HepG2 (cell line): ENCODE results near the gene CHKA. TPM values are rescaled to one million over a fixed set of nuclear protein-coding genes. Genes with fewer than 3 reads are reported as not detected.

Experiments
- ATAC-seq: fragments of 200-7000 bp; cut with Tn5 transposase; 3 replicates; pipeline ENCODE4 v1.9.1; 2020; ENCODE audit warnings: mild to moderate bottlenecking, moderate library complexity
- BruUV-seq: library from RNA; stranded (reverse); fragments of 400-500 nt; replicated peaks from 2 replicates; lab custom pipeline; 2021; lab: Mats Ljungman, UMichigan
- CTCF ChIA-PET: fragments of 300-600 bp; formaldehyde crosslinking; extraction: SDS; loops from one replicate; lab custom pipeline; 2021; ENCODE audit warnings: low total read pairs, inconsistent platforms, low intra/inter-chr PET ratio; lab: Yijun Ruan, JAX
- POLR2A ChIA-PET: fragments of 350-600 bp; sonication (Branson Sonifier 250); formaldehyde crosslinking; loops from one replicate; lab custom pipeline; 2020; ENCODE audit warnings: antibody characterized with exemption, inconsistent platforms; lab: Yijun Ruan, JAX
- DNase-seq: peaks from one replicate; pipeline ENCODE4 v3.0.0-alpha.2; 2015; ENCODE audit warnings: low spot score
- FAIRE-seq: peaks from 3 replicates; lab custom pipeline; 2011; peaks lifted over from hg19 to GRCh38; lab: Jason Lieb, UNC
- H2AFZ ChIP-seq: one replicate; pipeline ENCODE4 v1.6.1; 2011; ENCODE audit warnings: low read length, inconsistent platforms
- H3K27ac ChIP-seq: fragments of 300-600 bp; 3 replicates; pipeline ENCODE4 v1.8.0; 2011; ENCODE audit warnings: mixed run types, mild to moderate bottlenecking, mixed read lengths, low read length, inconsistent platforms; ENCODE audit not compliant: insufficient read depth; ENCODE audit errors: extremely low read length
- H3K27me3 ChIP-seq, 2 experiments: fragments of 200-600 bp in 1 of 2; 2 replicates in 1 of 2; 3 replicates in 1 of 2; pipeline versions ENCODE4 v1.6.0 to v1.8.0; 2011; ENCODE audit warnings: low read length in 2 of 2, mild to moderate bottlenecking in 2 of 2, moderate library complexity in 2 of 2, inconsistent platforms in 1 of 2; ENCODE audit not compliant: insufficient read depth in 2 of 2, control insufficient read depth in 1 of 2
- H3K36me3 ChIP-seq, 2 experiments: fragments of 200-600 bp in 1 of 2; replicated peaks in 1 of 2; 2 replicates in 1 of 2; 3 replicates in 1 of 2; pipeline versions ENCODE4 v1.5.1 to v1.8.0; 2011; ENCODE audit warnings: low read length in 2 of 2, inconsistent platforms in 1 of 2; ENCODE audit not compliant: insufficient read depth in 2 of 2, control insufficient read depth in 1 of 2
- H3K4me1 ChIP-seq: 2 replicates; pipeline ENCODE4 v1.5.1; 2012; ENCODE audit warnings: low read length, inconsistent platforms; ENCODE audit not compliant: insufficient read depth
- H3K4me2 ChIP-seq: 2 replicates; pipeline ENCODE4 v1.6.0; 2011; ENCODE audit warnings: low read depth, low read length, inconsistent platforms
- H3K4me3 ChIP-seq, 3 experiments: fragments of 200-600 bp in 1 of 3; sonication (generic), shearing (Covaris generic) in 1 of 3; replicated peaks in 1 of 3; 2 replicates each; pipeline ENCODE4 v1.5.1; 2011 to 2016; ENCODE audit warnings: low read length in 3 of 3, inconsistent platforms in 2 of 3, low read depth in 2 of 3, mild to moderate bottlenecking in 2 of 3, control low read depth in 1 of 3, mixed read lengths in 1 of 3; ENCODE audit not compliant: insufficient read depth in 1 of 3
- H3K79me2 ChIP-seq: one replicate; pipeline ENCODE4 v1.6.1; 2011; ENCODE audit warnings: low read length, inconsistent platforms; ENCODE audit not compliant: insufficient read depth
- H3K9ac ChIP-seq: 2 replicates; pipeline ENCODE4 v1.6.0; 2011; ENCODE audit warnings: mild to moderate bottlenecking, low read depth, low read length, inconsistent platforms; ENCODE audit not compliant: insufficient read depth
- H3K9me3 ChIP-seq: 2 replicates; pipeline ENCODE4 v1.5.1; 2012; ENCODE audit warnings: mild to moderate bottlenecking, low read length
- H4K20me1 ChIP-seq: 2 replicates; pipeline ENCODE4 v1.6.0; 2011; ENCODE audit warnings: inconsistent platforms, mild to moderate bottlenecking, low read length, moderate library complexity; ENCODE audit not compliant: insufficient read depth
- ATF7 ChIP-seq, 2 experiments: fragments of 450-650 bp in 1 of 2; sonication (generic) in 1 of 2; formaldehyde crosslinking in 1 of 2; IDR thresholded peaks; 2 replicates each; pipeline versions ENCODE4 v1.4.0 to v1.6.1; 2016 to 2020; ENCODE audit warnings: antibody characterized with exemption in 1 of 2, mild to moderate bottlenecking in 1 of 2, missing genetic modification reagents in 1 of 2
- FOXK1 ChIP-seq: sonication (generic); formaldehyde crosslinking; IDR thresholded peaks from 2 replicates; pipeline ENCODE4 v1.4.0; 2020; ENCODE audit warnings: low read depth, missing genetic modification reagents, borderline replicate concordance
- GFI1 ChIP-seq: sonication (generic); formaldehyde crosslinking; IDR thresholded peaks from 2 replicates; pipeline ENCODE4 v1.5.0; 2020; ENCODE audit warnings: missing genetic modification reagents, mild to moderate bottlenecking, borderline replicate concordance
- MAFF ChIP-seq: IDR thresholded peaks from 2 replicates; pipeline ENCODE4 v1.6.1; 2011; ENCODE audit warnings: low read depth, low read length, improper control_type of control experiment
- MBNL3 ChIP-seq: fragments of 250-450 bp; sonication (Bioruptor Pico); conservative IDR thresholded peaks from 2 replicates; pipeline ENCODE4 v1.8.0; 2022; ENCODE audit warnings: mild to moderate bottlenecking, inconsistent platforms
- NFRKB ChIP-seq: fragments of 450-650 bp; IDR thresholded peaks from 2 replicates; pipeline ENCODE4 v1.6.1; 2017
- NR2C2 ChIP-seq: sonication (generic); formaldehyde crosslinking; IDR thresholded peaks from 2 replicates; pipeline ENCODE4 v1.4.0; 2020; ENCODE audit warnings: missing genetic modification reagents, mild to moderate bottlenecking, moderate library complexity, borderline replicate concordance
- SIX1 ChIP-seq: sonication (generic); formaldehyde crosslinking; IDR thresholded peaks from 2 replicates; pipeline ENCODE4 v1.4.0; 2020; ENCODE audit warnings: missing genetic modification reagents, borderline replicate concordance
- SP5 ChIP-seq: IDR thresholded peaks from 2 replicates; pipeline ENCODE4 v1.6.1; 2016; ENCODE audit warnings: low read depth, borderline replicate concordance
- ZBTB49 ChIP-seq: sonication (generic); formaldehyde crosslinking; IDR thresholded peaks from 2 replicates; pipeline ENCODE4 v1.4.0; 2020; ENCODE audit warnings: missing genetic modification reagents, borderline replicate concordance
- ZNF24 ChIP-seq: fragments of 450-650 bp; IDR thresholded peaks from 2 replicates; pipeline ENCODE4 v1.6.1; 2017; ENCODE audit warnings: antibody characterized with exemption, mild to moderate bottlenecking
- ZNF468 ChIP-seq: sonication (generic); formaldehyde crosslinking; IDR thresholded peaks from 2 replicates; pipeline ENCODE4 v1.8.0; 2022; ENCODE audit warnings: mild to moderate bottlenecking, moderate library complexity, missing genetic modification reagents
- ZNF878 ChIP-seq: sonication (generic); formaldehyde crosslinking; IDR thresholded peaks from 2 replicates; pipeline ENCODE4 v1.8.1; 2023; ENCODE audit warnings: mild to moderate bottlenecking, missing genetic modification reagents, moderate library complexity
- WGBS: methylation state at CpG from one replicate; pipeline ENCODE4 v1.1.6; 2017; ENCODE audit warnings: low lambda C conversion rate; 5-methylcytosine and 5-hydroxymethylcytosine counted together
- in situ Hi-C: cut with HindIII; loops from 2 replicates; pipeline ENCODE4 v1.10.0; 2017; ENCODE audit warnings: low pct_unique_long_range_greater_than_20kb; ENCODE audit not compliant: extremely low pct_ligation_motif_present
- intact Hi-C: fragments of 100-400 bp; cut with micrococcal nuclease; formaldehyde crosslinking; loops from one replicate; pipeline ENCODE4 v1.10.0; 2022; ENCODE audit not compliant: unreplicated experiment
- polyA plus RNA-seq, 8 experiments: library from polyadenylated mRNA; depleted of rRNA in 3 of 8; stranded (reverse) in 7 of 8; unstranded in 1 of 8; fragments of >200 nt; fragmentation: Illumina TruSeq in 4 of 8; extraction: Trizol in 4 of 8; gene quantifications; 2 replicates each; pipeline versions ENCODE4 v1.2.1 to v1.2.3, GENCODE V29; 2011 to 2016; ENCODE audit warnings: low read depth in 4 of 8, missing spikeins in 1 of 8, mixed read lengths in 1 of 8; ENCODE audit not compliant: insufficient read depth in 1 of 8
- total RNA-seq, 5 experiments: library from RNA; depleted of rRNA; stranded (reverse); fragments of >200 nt; fragmentation: Illumina TruSeq; extraction: Trizol; gene quantifications; 2 replicates each; pipeline ENCODE4 v1.2.3, GENCODE V29; 2016; ENCODE audit warnings: low read depth in 1 of 5
- TF ChIP-seq, protein P1 (sequence below): sonication (generic); formaldehyde crosslinking; IDR thresholded peaks from one replicate; pipeline ENCODE4 v1.5.1; 2020; ENCODE audit warnings: mild to moderate bottlenecking, missing genetic modification reagents; ENCODE audit errors: not compliant biosample characterization

The CHKA gene
- total and polyA plus RNA-seq, 2 of the 13 experiments (the other 11 are each of a cell fraction or from before 2014, with no cell fraction given) = 71.6 to 92.7 TPM

DNA sequence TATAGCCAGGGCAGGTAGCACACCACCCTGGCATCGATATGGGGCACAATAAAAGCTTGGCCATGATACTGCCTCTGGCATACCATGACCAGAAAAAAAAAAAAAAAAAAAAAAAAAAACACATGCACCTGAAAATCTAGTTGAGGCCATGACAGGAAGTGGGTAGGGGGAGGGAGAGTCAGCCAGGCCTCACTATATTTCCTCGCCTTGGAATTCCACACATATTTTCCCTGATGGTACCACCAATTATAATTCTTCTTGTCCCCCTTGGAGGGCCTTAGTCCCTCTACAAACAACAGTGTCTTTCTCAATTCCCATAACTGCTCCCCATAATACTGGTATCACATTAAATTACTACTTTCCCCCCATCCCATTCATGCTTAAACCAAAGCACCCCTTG, 12.6 kb upstream of the CHKA start:
- BruUV-seq = no TSS peak
- no peaks in the 10 kb centered on the region for H3K36me3 ChIP-seq
- no peak overlapping the region for H3K4me3 ChIP-seq
- DNase-seq (no peak), ATAC-seq (no peak), FAIRE-seq (no peak)
- 42% methylated on average over 2 of the region's 2 CpGs for WGBS
- TF ChIP-seq ZBTB49 (CRISPR knock-in tag) = no peak
- no peak for TF ChIP-seq ZNF24
- no peak for TF ChIP-seq SP5 (CRISPR knock-in tag)
- no peak for TF ChIP-seq ZNF468 (CRISPR knock-in tag)
- TF ChIP-seq, protein P1, sequence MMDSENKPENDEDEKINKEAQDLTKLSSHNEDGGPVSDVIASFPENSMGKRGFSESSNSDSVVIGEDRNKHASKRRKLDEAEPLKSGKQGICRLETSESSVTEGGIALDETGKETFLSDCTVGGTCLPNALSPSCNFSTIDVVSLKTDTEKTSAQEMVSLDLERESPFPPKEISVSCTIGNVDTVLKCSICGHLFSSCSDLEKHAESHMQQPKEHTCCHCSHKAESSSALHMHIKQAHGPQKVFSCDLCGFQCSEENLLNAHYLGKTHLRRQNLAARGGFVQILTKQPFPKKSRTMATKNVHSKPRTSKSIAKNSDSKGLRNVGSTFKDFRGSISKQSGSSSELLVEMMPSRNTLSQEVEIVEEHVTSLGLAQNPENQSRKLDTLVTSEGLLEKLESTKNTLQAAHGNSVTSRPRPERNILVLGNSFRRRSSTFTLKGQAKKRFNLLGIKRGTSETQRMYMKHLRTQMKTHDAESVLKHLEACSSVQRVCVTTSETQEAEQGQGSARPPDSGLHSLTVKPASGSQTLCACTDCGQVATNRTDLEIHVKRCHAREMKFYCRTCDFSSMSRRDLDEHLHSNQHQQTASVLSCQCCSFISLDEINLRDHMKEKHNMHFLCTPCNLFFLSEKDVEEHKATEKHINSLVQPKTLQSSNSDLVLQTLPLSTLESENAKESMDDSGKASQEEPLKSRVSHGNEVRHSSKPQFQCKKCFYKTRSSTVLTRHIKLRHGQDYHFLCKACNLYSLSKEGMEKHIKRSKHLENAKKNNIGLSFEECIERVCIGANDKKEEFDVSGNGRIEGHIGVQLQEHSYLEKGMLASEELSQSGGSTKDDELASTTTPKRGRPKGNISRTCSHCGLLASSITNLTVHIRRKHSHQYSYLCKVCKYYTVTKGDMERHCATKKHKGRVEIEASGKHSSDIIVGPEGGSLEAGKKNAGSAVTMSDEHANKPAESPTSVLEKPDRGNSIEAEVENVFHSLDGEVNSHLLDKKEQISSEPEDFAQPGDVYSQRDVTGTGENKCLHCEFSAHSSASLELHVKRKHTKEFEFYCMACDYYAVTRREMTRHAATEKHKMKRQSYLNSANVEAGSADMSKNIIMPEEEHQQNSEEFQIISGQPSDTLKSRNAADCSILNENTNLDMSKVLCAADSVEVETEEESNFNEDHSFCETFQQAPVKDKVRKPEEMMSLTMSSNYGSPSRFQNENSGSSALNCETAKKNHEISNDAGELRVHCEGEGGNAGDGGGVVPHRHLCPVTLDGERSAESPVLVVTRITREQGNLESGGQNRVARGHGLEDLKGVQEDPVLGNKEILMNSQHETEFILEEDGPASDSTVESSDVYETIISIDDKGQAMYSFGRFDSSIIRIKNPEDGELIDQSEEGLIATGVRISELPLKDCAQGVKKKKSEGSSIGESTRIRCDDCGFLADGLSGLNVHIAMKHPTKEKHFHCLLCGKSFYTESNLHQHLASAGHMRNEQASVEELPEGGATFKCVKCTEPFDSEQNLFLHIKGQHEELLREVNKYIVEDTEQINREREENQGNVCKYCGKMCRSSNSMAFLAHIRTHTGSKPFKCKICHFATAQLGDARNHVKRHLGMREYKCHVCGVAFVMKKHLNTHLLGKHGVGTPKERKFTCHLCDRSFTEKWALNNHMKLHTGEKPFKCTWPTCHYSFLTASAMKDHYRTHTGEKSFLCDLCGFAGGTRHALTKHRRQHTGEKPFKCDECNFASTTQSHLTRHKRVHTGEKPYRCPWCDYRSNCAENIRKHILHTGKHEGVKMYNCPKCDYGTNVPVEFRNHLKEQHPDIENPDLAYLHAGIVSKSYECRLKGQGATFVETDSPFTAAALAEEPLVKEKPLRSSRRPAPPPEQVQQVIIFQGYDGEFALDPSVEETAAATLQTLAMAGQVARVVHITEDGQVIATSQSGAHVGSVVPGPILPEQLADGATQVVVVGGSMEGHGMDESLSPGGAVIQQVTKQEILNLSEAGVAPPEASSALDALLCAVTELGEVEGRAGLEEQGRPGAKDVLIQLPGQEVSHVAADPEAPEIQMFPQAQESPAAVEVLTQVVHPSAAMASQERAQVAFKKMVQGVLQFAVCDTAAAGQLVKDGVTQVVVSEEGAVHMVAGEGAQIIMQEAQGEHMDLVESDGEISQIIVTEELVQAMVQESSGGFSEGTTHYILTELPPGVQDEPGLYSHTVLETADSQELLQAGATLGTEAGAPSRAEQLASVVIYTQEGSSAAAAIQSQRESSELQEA (CRISPR knock-in tag) = no peak
- no peak for TF ChIP-seq FOXK1 (CRISPR knock-in tag)
- no peak for TF ChIP-seq MBNL3 (CRISPR knock-in tag)
- no peak for TF ChIP-seq NR2C2
- no peak for TF ChIP-seq ZNF878 (CRISPR knock-in tag)
- no peak for TF ChIP-seq ATF7 (IDR thresholded peaks at IDR 0.05)
- no peak for TF ChIP-seq ATF7 (CRISPR knock-in tag; IDR thresholded peaks at IDR 0.05)
- TF ChIP-seq SIX1 (CRISPR knock-in tag) = no peak
- TF ChIP-seq NFRKB = no peak
- no peak for TF ChIP-seq MAFF
- TF ChIP-seq GFI1 (CRISPR knock-in tag) = no peak
- POLR2A ChIA-PET = interaction anchor here (5.8 kb wide), 1 partner anchor 13 kb away, joined by 88 read pairs; no protein-coding TSS in a partner anchor
- peaks cover 44% of the 10 kb centered on the region for H3K4me1 ChIP-seq
- CTCF ChIA-PET = no interaction called here
- intact Hi-C loops = no loop called here
- no peaks in the 10 kb centered on the region for H3K27me3 ChIP-seq
- H3K79me2 ChIP-seq = no peaks in the 10 kb centered on the region
- no peak overlapping the region for H3K27ac ChIP-seq
- no peak overlapping the region for H3K9ac ChIP-seq
- in situ Hi-C loops = no loop called here
- no peaks in the 10 kb centered on the region for H4K20me1 ChIP-seq
- peaks cover 31% of the 10 kb centered on the region for H3K9me3 ChIP-seq
- H3K4me2 ChIP-seq = no peak overlapping the region
- H2AFZ ChIP-seq = no peak overlapping the region
